SK-N-SH (cell line): ENCODE data around the gene PUS10. TPM values are rescaled to one million over a fixed set of nuclear protein-coding genes. Genes with fewer than 3 reads are reported as not detected.

Source experiments
- CTCF ChIA-PET: fragments of 300-600, 350-600 bp; formaldehyde crosslinking; extraction: SDS; loops from one replicate; lab custom pipeline; 2021; lab: Yijun Ruan, JAX
- POLR2A ChIA-PET: fragments of 350-600 bp; sonication (Branson Sonifier 250); formaldehyde crosslinking; extraction: SDS; loops from one replicate; lab custom pipeline; 2020; ENCODE audit warnings: antibody characterized with exemption, inconsistent platforms; lab: Yijun Ruan, JAX
- DNase-seq: peaks from one replicate; pipeline ENCODE4 v3.0.0; 2012
- H2AFZ ChIP-seq: fragments of 200-600 bp; sonication (generic); 2 replicates; pipeline ENCODE4 v1.8.1; 2016; ENCODE audit warnings: antibody characterized with exemption, mild to moderate bottlenecking, low read depth
- H3F3A ChIP-seq: fragments of 200-600 bp; sonication (generic); replicated peaks from 2 replicates; pipeline ENCODE3; 2016; ENCODE audit warnings: antibody characterized with exemption, mild to moderate bottlenecking; ENCODE audit not compliant: insufficient read depth
- H3K27ac ChIP-seq, 2 experiments: fragments of 200-500 bp in 1 of 2; fragments of 200-600 bp in 1 of 2; sonication (Bioruptor generic) in 1 of 2; sonication (generic), shearing (Covaris generic) in 1 of 2; 2 replicates each; pipeline versions ENCODE4 v1.5.1 to v1.6.1; 2014 to 2016; ENCODE audit warnings: low read depth in 2 of 2, inconsistent platforms in 1 of 2, low read length in 1 of 2, mild to moderate bottlenecking in 1 of 2, mixed read lengths in 1 of 2
- H3K27me3 ChIP-seq: fragments of 200-600 bp; sonication (generic), shearing (Covaris generic); 2 replicates; pipeline ENCODE4 v1.6.1; 2016; ENCODE audit warnings: mixed run types; ENCODE audit not compliant: insufficient read depth
- H3K36me3 ChIP-seq, 2 experiments: fragments of 200-500 bp in 1 of 2; fragments of 200-600 bp in 1 of 2; sonication (Bioruptor generic) in 1 of 2; sonication (generic) in 1 of 2; replicated peaks in 1 of 2; 2 replicates each; pipeline versions ENCODE3 to v1.5.1; 2014 to 2016; ENCODE audit warnings: low read length in 1 of 2, mild to moderate bottlenecking in 1 of 2; ENCODE audit not compliant: insufficient read depth in 2 of 2, control insufficient read depth in 1 of 2
- H3K4me1 ChIP-seq, 2 experiments: fragments of 200-500 bp in 1 of 2; fragments of 200-600 bp in 1 of 2; sonication (Bioruptor generic) in 1 of 2; sonication (generic), shearing (Covaris generic) in 1 of 2; 2 replicates each; pipeline versions ENCODE4 v1.5.1 to v1.6.1; 2014 to 2016; ENCODE audit warnings: low read depth in 1 of 2, low read length in 1 of 2, mixed run types in 1 of 2; ENCODE audit not compliant: insufficient read depth in 2 of 2, control insufficient read depth in 1 of 2
- H3K4me2 ChIP-seq: fragments of 200-600 bp; sonication (generic), shearing (Covaris generic); 2 replicates; pipeline ENCODE4 v1.6.1; 2017; ENCODE audit warnings: mixed run types
- H3K4me3 ChIP-seq, 2 experiments: fragments of 200-500 bp in 1 of 2; fragments of 200-600 bp in 1 of 2; sonication (Bioruptor generic) in 1 of 2; sonication (generic), shearing (Covaris generic) in 1 of 2; 2 replicates each; pipeline versions ENCODE4 v1.5.1 to v1.8.1; 2014 to 2016; ENCODE audit warnings: low read depth in 2 of 2, inconsistent platforms in 1 of 2, low read length in 1 of 2, mild to moderate bottlenecking in 1 of 2, mixed read lengths in 1 of 2, moderate library complexity in 1 of 2
- H3K79me2 ChIP-seq: fragments of 200-600 bp; sonication (generic); 2 replicates; pipeline ENCODE4 v1.8.1; 2017; ENCODE audit warnings: mild to moderate bottlenecking; ENCODE audit not compliant: insufficient read depth
- H3K9ac ChIP-seq: fragments of 200-600 bp; sonication (generic); 2 replicates; pipeline ENCODE4 v1.6.1; 2017; ENCODE audit warnings: mixed run types
- H3K9me2 ChIP-seq: fragments of 200-600 bp; sonication (generic); 2 replicates; pipeline ENCODE4 v1.6.1; 2017; ENCODE audit warnings: mixed run types
- H3K9me3 ChIP-seq: fragments of 200-600 bp; sonication (generic); 2 replicates; pipeline ENCODE4 v1.6.1; 2017; ENCODE audit warnings: mixed run types, mild to moderate bottlenecking, moderate library complexity
- H4K20me1 ChIP-seq: fragments of 200-600 bp; sonication (generic); 2 replicates; pipeline ENCODE4 v1.6.1; 2017; ENCODE audit warnings: mild to moderate bottlenecking, mixed run types; ENCODE audit not compliant: insufficient read depth
- CHD2 ChIP-seq: fragments of 150-350 bp; IDR thresholded peaks from 2 replicates; pipeline ENCODE4 v1.6.1; 2018; ENCODE audit warnings: low read length; ENCODE audit not compliant: partially characterized antibody
- CTCF ChIP-seq: fragments of 200-600 bp; sonication (generic); IDR thresholded peaks from 2 replicates; pipeline ENCODE4 v1.6.1; 2017; ENCODE audit warnings: antibody characterized with exemption, mild to moderate bottlenecking, moderate library complexity
- ELF1 ChIP-seq: IDR thresholded peaks from 2 replicates; pipeline ENCODE4 v1.4.0; 2012
- EZH2phosphoT487 ChIP-seq: fragments of 200-600 bp; sonication (generic); IDR thresholded peaks from 2 replicates; pipeline ENCODE4 v1.6.1; 2017; ENCODE audit warnings: low read depth, mixed run types, mild to moderate bottlenecking, antibody characterized with exemption, moderate library complexity, borderline replicate concordance
- FOXJ3 ChIP-seq: sonication (generic); formaldehyde crosslinking; IDR thresholded peaks from 2 replicates; pipeline ENCODE4 v1.5.1; 2020; ENCODE audit warnings: mild to moderate bottlenecking, missing genetic modification reagents
- FOXM1 ChIP-seq: IDR thresholded peaks from 2 replicates; pipeline ENCODE4 v1.4.0; 2012; ENCODE audit warnings: low read depth, mild to moderate bottlenecking
- GATA2 ChIP-seq: sonication (generic); formaldehyde crosslinking; IDR thresholded peaks from 2 replicates; pipeline ENCODE4 v1.5.0; 2020; ENCODE audit warnings: mild to moderate bottlenecking, missing genetic modification reagents
- JUND ChIP-seq: IDR thresholded peaks from 2 replicates; pipeline ENCODE4 v1.4.0; 2012
- MAX ChIP-seq: IDR thresholded peaks from 2 replicates; pipeline ENCODE4 v1.4.0; 2012; ENCODE audit warnings: low read depth
- MEF2A ChIP-seq: IDR thresholded peaks from 2 replicates; pipeline ENCODE4 v1.4.0; 2012; ENCODE audit warnings: low read depth, borderline replicate concordance
- NFIC ChIP-seq: IDR thresholded peaks from 2 replicates; pipeline ENCODE4 v1.4.0; 2012; ENCODE audit warnings: borderline replicate concordance
- RAD21 ChIP-seq: IDR thresholded peaks from 2 replicates; pipeline ENCODE4 v1.6.1; 2012; ENCODE audit warnings: mild to moderate bottlenecking, low read length
- REST ChIP-seq: IDR thresholded peaks from 2 replicates; pipeline ENCODE4 v1.6.1; 2012; ENCODE audit warnings: mild to moderate bottlenecking, low read depth, low read length, moderate library complexity
- RXRA ChIP-seq: IDR thresholded peaks from 2 replicates; pipeline ENCODE4 v1.4.0; 2012; ENCODE audit warnings: low read depth, mild to moderate bottlenecking, borderline replicate concordance
- SIN3A ChIP-seq: IDR thresholded peaks from 2 replicates; pipeline ENCODE4 v1.6.1; 2012; ENCODE audit warnings: low read depth, mild to moderate bottlenecking, low read length, moderate library complexity, borderline replicate concordance
- SMC3 ChIP-seq: IDR thresholded peaks from 2 replicates; pipeline ENCODE4 v1.6.1; 2012; ENCODE audit warnings: low read depth, low read length, improper control_type of control experiment
- YY1 ChIP-seq: IDR thresholded peaks from 2 replicates; pipeline ENCODE4 v1.4.0; 2012; ENCODE audit warnings: low read depth, mild to moderate bottlenecking
- WGBS: methylation state at CpG from one replicate; pipeline ENCODE4 v1.1.6; 2017; ENCODE audit warnings: low lambda C conversion rate; 5-methylcytosine and 5-hydroxymethylcytosine counted together
- polyA plus RNA-seq, 3 experiments: library from polyadenylated mRNA; depleted of rRNA; stranded (reverse); fragments of >200 nt; gene quantifications; 2 replicates each; pipeline ENCODE4 v1.2.3, GENCODE V29; 2012
- TF ChIP-seq, protein P1 (sequence below): fragments of 150-350 bp; IDR thresholded peaks from 2 replicates; pipeline ENCODE4 v1.6.1; 2016; ENCODE audit warnings: mild to moderate bottlenecking, low read depth, low read length

The PUS10 gene
- polyA plus RNA-seq, 1 of the 3 experiments (the other 2 are of a cell fraction): 2.8 TPM

GRCh38 chr2:61015976-61016375 lies 2.1 kb downstream of the PUS10 start:
- POLR2A ChIA-PET: no interaction called here
- H2AFZ ChIP-seq: no peak overlapping the region
- CTCF ChIA-PET: interaction anchor here (0.9 to 1.0 kb wide), 2 partner anchors 17 to 18 kb away, joined by 3 read pairs; no protein-coding TSS in a partner anchor

GRCh38 chr2:61014763-61015162 lies 3.3 kb downstream of the PUS10 start:
- peaks cover 41% of the 10 kb centered on the region for H3K79me2 ChIP-seq
- H4K20me1 ChIP-seq: peaks cover 4% of the 10 kb centered on the region; the same call in 1 of the 2 replicates
- H3K9me3 ChIP-seq: no peaks in the 10 kb centered on the region
- H3K4me2 ChIP-seq: no peak overlapping the region
- H3K9ac ChIP-seq: no peak overlapping the region
- H3K4me3 ChIP-seq: no peak overlapping the region
- peaks cover 4 to 6% of the 10 kb centered on the region in 2 experiments; a peak in 2 of 4 replicates for H3K4me1 ChIP-seq
- DNase-seq: no peak
- H3K27ac ChIP-seq: no peak overlapping the region
- 90% methylated on average over 3 of the region's 3 CpGs for WGBS
- no peaks in the 10 kb centered on the region for H3K9me2 ChIP-seq
- H3K27me3 ChIP-seq: no peaks in the 10 kb centered on the region
- ChIA-PET POLR2A (no interaction called here), CTCF (no interaction called here)
- peaks cover 0 to 4% of the 10 kb centered on the region in 2 experiments for H3K36me3 ChIP-seq
- peaks cover 19% of the 10 kb centered on the region for H3F3A ChIP-seq
- H2AFZ ChIP-seq: no peak overlapping the region
- TF ChIP-seq REST (no peak), ELF1 (no peak), FOXM1 (no peak), FOXJ3 (CRISPR knock-in tag) (no peak), GATA2 (CRISPR knock-in tag) (no peak), YY1 (no peak), RXRA (no peak)

More at GRCh38 chr2:61015976-61016375, 2.1 kb downstream of the PUS10 start:
- peaks cover 4% of the 10 kb centered on the region; the same call in 1 of the 2 replicates for H4K20me1 ChIP-seq
- peaks cover 4 to 6% of the 10 kb centered on the region in 2 experiments; a peak in 2 of 4 replicates for H3K4me1 ChIP-seq
- H3K9me2 ChIP-seq: no peaks in the 10 kb centered on the region
- H3K9me3 ChIP-seq: no peaks in the 10 kb centered on the region
- WGBS: 49% methylated on average over 2 of the region's 2 CpGs
- peak overlapping the region; percentile 93 to 95; a peak in 3 of 4 replicates for H3K4me3 ChIP-seq
- no peaks in the 10 kb centered on the region for H3K27me3 ChIP-seq
- peaks cover 53% of the 10 kb centered on the region for H3K79me2 ChIP-seq
- H3K9ac ChIP-seq: peak overlapping the region; percentile 81; the same call in 1 of the 2 replicates
- TF ChIP-seq SMC3: no peak
- TF ChIP-seq MAX: no peak
- TF ChIP-seq, protein P1, sequence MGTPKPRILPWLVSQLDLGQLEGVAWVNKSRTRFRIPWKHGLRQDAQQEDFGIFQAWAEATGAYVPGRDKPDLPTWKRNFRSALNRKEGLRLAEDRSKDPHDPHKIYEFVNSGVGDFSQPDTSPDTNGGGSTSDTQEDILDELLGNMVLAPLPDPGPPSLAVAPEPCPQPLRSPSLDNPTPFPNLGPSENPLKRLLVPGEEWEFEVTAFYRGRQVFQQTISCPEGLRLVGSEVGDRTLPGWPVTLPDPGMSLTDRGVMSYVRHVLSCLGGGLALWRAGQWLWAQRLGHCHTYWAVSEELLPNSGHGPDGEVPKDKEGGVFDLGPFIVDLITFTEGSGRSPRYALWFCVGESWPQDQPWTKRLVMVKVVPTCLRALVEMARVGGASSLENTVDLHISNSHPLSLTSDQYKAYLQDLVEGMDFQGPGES: no peak
- TF ChIP-seq CHD2: no peak
- no peak for TF ChIP-seq MEF2A
- no peak for TF ChIP-seq CTCF
- no peak for TF ChIP-seq GATA2 (CRISPR knock-in tag)
- no peak for TF ChIP-seq NFIC
- no peak for TF ChIP-seq EZH2phosphoT487
- TF ChIP-seq SIN3A: no peak
- TF ChIP-seq JUND: no peak
- TF ChIP-seq YY1: no peak
- TF ChIP-seq RAD21: no peak
- H3F3A ChIP-seq: peaks cover 19% of the 10 kb centered on the region
- H3K4me2 ChIP-seq: peak overlapping the region; percentile 79
- H3K36me3 ChIP-seq: peaks cover under 1 to 3% of the 10 kb centered on the region in 2 experiments
- H3K27ac ChIP-seq: no peak overlapping the region
- DNase-seq: no peak
